ENCODE data around the gene MFAP4. TPM values are rescaled to one million over a fixed set of nuclear protein-coding genes. Genes with fewer than 3 reads are reported as not detected.
A peak's percentile ranks its signal among the peaks of the same experiment; 100 is the strongest.

MFAP4 gene
- total RNA-seq, 1 donor from 2014 or later = 0.26 TPM

GRCh38 chr17:19412510-19412909 lies 25.5 kb upstream of the MFAP4 start:
- H3K27me3 ChIP-seq (ENCODE audit: control insufficient read depth, insufficient read depth, low read length) = no peaks in the 10 kb centered on the region
- FAIRE-seq (no peak), DNase-seq (ENCODE audit: low read depth) (no peak)
- no peak overlapping the region for H3K4me3 ChIP-seq (ENCODE audit: low read depth, low read length)
- no peaks in the 10 kb centered on the region for H3K36me3 ChIP-seq (ENCODE audit: control insufficient read depth, insufficient read depth, low read length)
- TF ChIP-seq CTCF (IDR thresholded peaks at IDR 0.05; ENCODE audit: insufficient read depth, low read length, severe bottlenecking) = no peak

- Histone ChIP-seq H3K4me3 (ENCODE audit: low read depth, low read length) (no peak overlapping the region), H3K36me3 (ENCODE audit: control insufficient read depth, insufficient read depth, low read length) (no peaks in the 10 kb centered on the region), H3K27me3 (ENCODE audit: control insufficient read depth, insufficient read depth, low read length) (no peaks in the 10 kb centered on the region)
- FAIRE-seq (no peak), DNase-seq (ENCODE audit: low read depth) (no peak)
- TF ChIP-seq CTCF (IDR thresholded peaks at IDR 0.05; ENCODE audit: insufficient read depth, low read length, severe bottlenecking) = no peak
These were observed 24.6 kb upstream of the MFAP4 start for GRCh38 chr17:19411631-19412030.

GRCh38 chr17:19410875-19411620 lies 24.1 kb upstream of the MFAP4 start, which contains the start of gene RNF112:
TSS of gene RNF112 (plus strand) at chr17:19411232. CDS start at chr17:19411409, 177 bp downstream.
- TF ChIP-seq CTCF (IDR thresholded peaks at IDR 0.05; ENCODE audit: insufficient read depth, low read length, severe bottlenecking) = no peak
- no peak within 1 kb of the TSS for H3K4me3 ChIP-seq (ENCODE audit: low read depth, low read length)
- DNase-seq (ENCODE audit: low read depth) (no peak), FAIRE-seq (no peak)
- H3K27me3 ChIP-seq (ENCODE audit: control insufficient read depth, insufficient read depth, low read length) = no peaks in the 10 kb centered on the region
- no peaks in the 10 kb centered on the region for H3K36me3 ChIP-seq (ENCODE audit: control insufficient read depth, insufficient read depth, low read length)

GRCh38 chr17:19410091-19410490 lies 23.1 kb upstream of the MFAP4 start:
- no peak for DNase-seq (ENCODE audit: low read depth)
- no peaks in the 10 kb centered on the region for H3K27me3 ChIP-seq (ENCODE audit: control insufficient read depth, insufficient read depth, low read length)
- peak; percentile 75 for FAIRE-seq

GRCh38 chr17:19409509-19409908 lies 22.5 kb upstream of the MFAP4 start:
- no peak for TF ChIP-seq CTCF (IDR thresholded peaks at IDR 0.05; ENCODE audit: insufficient read depth, low read length, severe bottlenecking)

More at GRCh38 chr17:19410091-19410490, 23.1 kb upstream of the MFAP4 start:
- Histone ChIP-seq H3K36me3 (ENCODE audit: control insufficient read depth, insufficient read depth, low read length) (no peaks in the 10 kb centered on the region), H3K4me3 (ENCODE audit: low read depth, low read length) (no peak overlapping the region)
- TF ChIP-seq CTCF (IDR thresholded peaks at IDR 0.05; ENCODE audit: insufficient read depth, low read length, severe bottlenecking) = no peak

More at GRCh38 chr17:19409509-19409908, 22.5 kb upstream of the MFAP4 start:
- DNase-seq (ENCODE audit: low read depth) = peak; percentile 96
- FAIRE-seq = peak; percentile 98
- H3K36me3 ChIP-seq (ENCODE audit: control insufficient read depth, insufficient read depth, low read length) = no peaks in the 10 kb centered on the region
- no peak overlapping the region for H3K4me3 ChIP-seq (ENCODE audit: low read depth, low read length)
- no peaks in the 10 kb centered on the region for H3K27me3 ChIP-seq (ENCODE audit: control insufficient read depth, insufficient read depth, low read length)
